Amniotic stem cell (primary cell): ENCODE results near the gene GABRG3.
"Not testable (repeated sequence)": the region's sequence is repeated elsewhere in the genome, so short reads cannot be mapped to it uniquely, and the experiment has no call there.

Source experiments
- DNase-seq: peaks from one replicate; lab custom pipeline; 2025; lab: John Stamatoyannopoulos, UW

The GABRG3 gene

DNA sequence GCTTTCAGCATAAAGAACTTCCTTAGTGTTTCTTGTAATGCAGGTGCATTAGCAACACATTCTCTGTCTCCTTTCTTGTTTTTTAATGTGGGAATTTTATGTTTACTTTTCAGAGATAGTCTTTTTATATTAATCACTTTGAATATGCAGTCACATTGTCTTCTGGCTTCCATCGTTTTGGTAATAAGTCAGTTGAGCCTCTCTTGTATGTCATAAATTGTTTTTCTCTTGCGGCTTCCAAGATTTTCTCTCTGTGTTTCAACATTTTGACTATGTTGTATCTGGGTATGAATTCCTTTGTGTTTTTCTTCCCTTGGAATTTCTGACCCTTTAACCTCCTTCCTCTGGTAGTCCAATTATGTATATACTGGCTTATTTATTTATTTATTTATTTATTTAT is 25.3 kb downstream of the GABRG3 start:
- no peak for DNase-seq

- DNase-seq: not testable (repeated sequence)
These were observed 32.0 kb downstream of the GABRG3 start for GRCh38 chr15:27003003-27003402.

GRCh38 chr15:27004226-27004625 is 33.2 kb downstream of the GABRG3 start:
- DNase-seq: not testable (repeated sequence)

- DNase-seq: no peak
These were observed 46.3 kb downstream of the GABRG3 start for GRCh38 chr15:27017168-27017809.

DNA sequence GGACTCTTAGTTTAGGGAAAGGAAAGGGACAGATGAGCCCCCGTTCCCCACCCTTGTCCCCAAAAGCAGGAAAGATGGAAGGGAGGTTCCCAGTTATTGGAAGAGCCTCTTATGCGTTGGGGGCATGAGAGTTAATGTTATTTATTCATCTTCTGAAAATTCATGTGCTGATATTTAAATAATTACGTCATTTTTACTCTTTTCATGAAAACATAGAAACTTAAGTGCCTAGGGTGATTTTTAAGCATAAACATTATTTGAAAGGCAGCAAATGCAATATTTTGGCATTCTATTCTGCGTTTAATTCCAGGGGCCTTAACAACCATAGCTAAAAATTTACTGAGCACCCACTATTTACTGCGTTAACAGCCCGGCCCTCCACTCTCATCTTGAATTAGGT is 48.7 kb downstream of the GABRG3 start:
- no peak for DNase-seq

DNA sequence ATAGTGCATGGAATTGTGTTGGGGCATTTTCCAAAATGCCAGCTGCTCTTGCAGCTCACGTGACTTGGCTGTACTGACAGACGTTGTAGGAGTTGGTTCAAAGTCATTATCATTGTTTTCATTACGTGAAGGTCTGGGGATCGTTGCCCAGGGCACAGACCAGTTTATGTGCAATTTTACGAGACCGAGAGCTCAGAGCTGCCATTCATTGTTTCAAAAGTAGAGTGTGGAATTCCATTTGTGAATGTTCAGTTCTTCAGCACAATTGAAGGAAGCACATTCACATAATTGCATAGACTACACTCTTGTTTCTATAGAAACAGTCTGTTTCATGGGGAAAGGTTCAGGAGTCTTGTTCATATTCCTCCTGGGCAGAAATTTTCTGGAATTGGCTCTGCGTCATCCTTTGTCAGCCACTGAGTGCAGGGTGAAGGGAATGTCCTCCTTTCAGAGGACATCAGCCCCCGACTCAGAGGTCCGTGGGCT is 54.5 kb downstream of the GABRG3 start:
- DNase-seq: no peak

- no peak for DNase-seq
These were observed 56.2 kb downstream of the GABRG3 start for GRCh38 chr15:27027229-27027628.

GRCh38 chr15:27028858-27029477 is 58.0 kb downstream of the GABRG3 start:
- no peak for DNase-seq

GRCh38 chr15:27036210-27036609 is 65.2 kb downstream of the GABRG3 start:
- no peak for DNase-seq

- DNase-seq: no peak
These were observed 66.5 kb downstream of the GABRG3 start for GRCh38 chr15:27037501-27037900.

- no peak for DNase-seq
These were observed 68.2 kb downstream of the GABRG3 start for GRCh38 chr15:27039152-27039551.

DNA sequence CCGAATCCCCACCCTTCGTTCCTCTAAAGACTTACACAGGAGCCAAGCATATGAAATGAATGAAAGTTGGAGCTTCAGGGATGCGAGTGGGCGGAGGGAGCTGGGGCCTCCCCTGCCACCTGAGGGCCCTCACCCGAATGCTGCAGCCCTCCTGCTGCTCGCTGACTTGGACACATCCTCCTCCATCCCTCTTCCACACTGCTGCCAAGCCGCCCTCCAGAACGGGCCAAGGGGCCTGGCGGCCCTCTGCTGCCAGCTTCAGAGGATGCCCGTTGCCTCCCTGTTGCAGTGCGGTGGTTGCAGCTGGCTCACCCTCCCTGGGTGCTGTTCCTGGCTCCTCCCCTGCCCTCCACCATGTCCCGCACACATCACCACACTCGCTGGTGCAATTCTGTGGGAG is 71.2 kb downstream of the GABRG3 start:
- DNase-seq: no peak

- DNase-seq: no peak
These were observed 71.7 kb downstream of the GABRG3 start for GRCh38 chr15:27042646-27043045.

GRCh38 chr15:27043770-27044169 is 72.8 kb downstream of the GABRG3 start:
- DNase-seq: no peak

DNA sequence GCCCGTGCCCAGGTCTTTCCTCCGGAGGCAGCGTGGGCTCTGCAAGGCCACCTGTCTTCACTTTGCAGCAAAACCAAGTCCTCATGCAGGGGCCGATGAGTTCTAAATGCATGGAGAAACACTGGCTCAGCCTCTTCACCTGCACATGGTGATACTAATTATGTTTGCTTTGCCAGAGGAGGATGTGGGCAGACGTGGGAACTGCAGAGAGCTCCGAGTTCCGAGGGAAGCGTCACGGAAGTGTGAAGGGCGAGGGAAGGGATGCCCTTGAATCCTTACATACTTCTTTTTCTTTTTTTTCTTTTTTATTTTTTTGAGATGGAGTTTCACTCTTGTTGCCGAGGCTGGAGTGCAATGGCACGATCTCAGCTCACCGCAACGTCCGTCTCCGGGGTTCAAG is 74.8 kb downstream of the GABRG3 start:
- no peak for DNase-seq

- DNase-seq: no peak
These were observed 75.9 kb downstream of the GABRG3 start for GRCh38 chr15:27046880-27047279.

DNA sequence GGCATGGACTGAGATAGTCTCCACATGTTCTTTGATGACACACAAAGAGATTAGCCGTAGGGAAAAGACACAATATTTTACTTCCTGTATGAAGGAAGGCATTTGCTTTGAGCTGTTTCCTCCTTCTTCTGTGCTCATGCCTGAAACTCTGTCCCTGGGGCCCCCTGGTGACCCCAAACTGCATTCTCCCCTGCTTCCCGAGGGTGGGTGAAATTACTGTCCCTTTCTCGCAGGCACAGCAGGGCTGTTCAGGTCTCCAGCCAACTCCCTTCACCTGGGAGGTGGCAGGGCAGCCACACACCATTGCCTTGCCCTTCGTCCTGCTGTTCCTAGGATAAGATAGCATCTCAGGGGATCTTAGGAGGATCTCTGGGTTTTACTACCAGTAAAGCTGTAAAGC is 79.2 kb downstream of the GABRG3 start:
- no peak for DNase-seq

- DNase-seq: no peak
These were observed 83.4 kb downstream of the GABRG3 start for GRCh38 chr15:27054426-27054825.

- no peak for DNase-seq
These were observed 87.1 kb downstream of the GABRG3 start for GRCh38 chr15:27057904-27058645.

DNA sequence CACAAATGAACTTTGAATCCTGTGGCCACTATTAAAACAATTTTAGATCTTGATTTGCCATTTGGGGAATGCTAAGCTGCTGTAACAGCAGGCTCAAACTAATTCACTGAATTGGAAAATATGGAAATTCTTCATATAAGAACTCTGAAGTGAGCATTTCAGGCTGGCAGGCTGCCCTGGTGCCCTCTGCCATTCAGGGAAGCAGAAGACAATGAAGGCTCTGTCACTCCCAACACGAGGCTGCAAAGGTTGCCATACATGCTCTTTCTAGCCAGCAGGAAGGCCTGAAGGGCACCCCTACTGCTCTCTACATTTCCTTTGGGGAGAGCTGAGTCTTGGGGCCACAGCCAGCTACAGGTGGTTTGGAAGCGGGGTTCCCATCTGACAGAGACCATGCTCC is 88.0 kb downstream of the GABRG3 start:
- DNase-seq: no peak

- DNase-seq: no peak
These were observed 88.7 kb downstream of the GABRG3 start for GRCh38 chr15:27059610-27060202.

GRCh38 chr15:27061739-27062138 is 90.8 kb downstream of the GABRG3 start:
- DNase-seq: no peak

DNA sequence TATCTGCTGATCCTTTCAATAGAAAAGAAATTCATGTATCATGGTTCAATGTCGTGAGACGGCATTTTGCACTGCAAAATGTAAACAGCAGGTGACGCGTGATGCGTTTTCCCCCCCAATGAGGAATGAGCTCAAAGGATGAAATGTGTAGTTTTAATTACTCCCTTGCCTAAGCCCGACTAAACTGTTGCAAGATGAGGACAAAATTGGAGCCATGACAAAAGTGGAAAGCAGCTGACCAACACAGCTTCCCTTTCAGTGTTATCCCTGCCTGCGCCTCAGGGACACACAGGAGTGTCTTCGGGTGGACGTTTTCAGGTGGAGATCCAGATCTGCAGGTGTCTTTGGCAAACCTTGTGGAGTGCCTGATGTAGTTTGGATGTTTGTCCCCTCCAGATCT is 92.0 kb downstream of the GABRG3 start:
- DNase-seq: no peak
